GM12801 (cell line): ENCODE measurements around the gene PPP5C.

Source experiments
- TF ChIP-seq, protein P1 (sequence below): IDR thresholded peaks from one replicate; pipeline ENCODE4 v1.5.1; 2011; ENCODE audit warnings: control low read depth; ENCODE audit not compliant: insufficient read length; ENCODE audit errors: extremely low read depth

The PPP5C gene

DNA sequence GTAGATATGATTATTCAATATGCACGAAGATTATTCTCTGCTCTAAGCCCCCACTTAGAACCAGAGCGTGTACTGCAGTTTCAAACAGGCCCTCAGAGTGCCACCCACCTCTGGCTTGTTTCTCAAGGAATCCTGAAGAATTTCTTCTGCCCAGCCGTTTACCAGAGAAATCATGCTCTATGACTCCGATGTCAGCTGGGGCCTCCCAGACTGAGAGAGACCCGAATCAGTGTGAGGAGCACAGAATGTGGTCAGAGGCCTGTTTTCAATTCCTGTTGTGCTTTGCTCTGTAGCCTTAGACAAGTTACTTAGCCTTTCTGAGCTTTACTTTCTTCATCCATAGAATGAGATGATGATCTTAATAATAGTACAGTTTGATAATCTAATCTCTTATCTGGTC is 76.3 kb downstream of the PPP5C start:
- TF ChIP-seq, protein P1, sequence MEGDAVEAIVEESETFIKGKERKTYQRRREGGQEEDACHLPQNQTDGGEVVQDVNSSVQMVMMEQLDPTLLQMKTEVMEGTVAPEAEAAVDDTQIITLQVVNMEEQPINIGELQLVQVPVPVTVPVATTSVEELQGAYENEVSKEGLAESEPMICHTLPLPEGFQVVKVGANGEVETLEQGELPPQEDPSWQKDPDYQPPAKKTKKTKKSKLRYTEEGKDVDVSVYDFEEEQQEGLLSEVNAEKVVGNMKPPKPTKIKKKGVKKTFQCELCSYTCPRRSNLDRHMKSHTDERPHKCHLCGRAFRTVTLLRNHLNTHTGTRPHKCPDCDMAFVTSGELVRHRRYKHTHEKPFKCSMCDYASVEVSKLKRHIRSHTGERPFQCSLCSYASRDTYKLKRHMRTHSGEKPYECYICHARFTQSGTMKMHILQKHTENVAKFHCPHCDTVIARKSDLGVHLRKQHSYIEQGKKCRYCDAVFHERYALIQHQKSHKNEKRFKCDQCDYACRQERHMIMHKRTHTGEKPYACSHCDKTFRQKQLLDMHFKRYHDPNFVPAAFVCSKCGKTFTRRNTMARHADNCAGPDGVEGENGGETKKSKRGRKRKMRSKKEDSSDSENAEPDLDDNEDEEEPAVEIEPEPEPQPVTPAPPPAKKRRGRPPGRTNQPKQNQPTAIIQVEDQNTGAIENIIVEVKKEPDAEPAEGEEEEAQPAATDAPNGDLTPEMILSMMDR = no peak

DNA sequence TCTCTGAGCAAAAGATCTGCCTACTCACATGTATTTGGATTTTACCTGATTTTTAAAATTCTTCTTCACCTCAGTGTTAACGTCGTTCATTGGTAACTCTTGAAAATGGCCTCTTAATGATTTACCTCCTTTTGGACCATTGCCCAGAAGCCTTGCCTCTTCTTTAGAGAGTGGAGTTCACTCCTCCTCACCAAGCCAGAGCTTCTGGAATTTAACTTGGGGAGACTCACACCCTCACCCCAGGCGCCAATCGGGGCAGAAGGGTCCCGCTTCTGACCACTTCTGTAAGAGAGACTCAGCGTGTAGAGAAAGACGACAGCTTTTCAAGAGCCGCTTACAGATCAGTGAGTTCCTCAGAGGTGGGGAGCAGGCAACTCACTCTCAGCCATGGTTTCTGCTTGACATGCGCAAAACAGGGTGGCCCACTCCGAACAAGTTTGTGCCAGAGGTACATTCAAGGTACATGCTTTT is 79.2 kb downstream of the PPP5C start:
- TF ChIP-seq, protein P1 = no peak

DNA sequence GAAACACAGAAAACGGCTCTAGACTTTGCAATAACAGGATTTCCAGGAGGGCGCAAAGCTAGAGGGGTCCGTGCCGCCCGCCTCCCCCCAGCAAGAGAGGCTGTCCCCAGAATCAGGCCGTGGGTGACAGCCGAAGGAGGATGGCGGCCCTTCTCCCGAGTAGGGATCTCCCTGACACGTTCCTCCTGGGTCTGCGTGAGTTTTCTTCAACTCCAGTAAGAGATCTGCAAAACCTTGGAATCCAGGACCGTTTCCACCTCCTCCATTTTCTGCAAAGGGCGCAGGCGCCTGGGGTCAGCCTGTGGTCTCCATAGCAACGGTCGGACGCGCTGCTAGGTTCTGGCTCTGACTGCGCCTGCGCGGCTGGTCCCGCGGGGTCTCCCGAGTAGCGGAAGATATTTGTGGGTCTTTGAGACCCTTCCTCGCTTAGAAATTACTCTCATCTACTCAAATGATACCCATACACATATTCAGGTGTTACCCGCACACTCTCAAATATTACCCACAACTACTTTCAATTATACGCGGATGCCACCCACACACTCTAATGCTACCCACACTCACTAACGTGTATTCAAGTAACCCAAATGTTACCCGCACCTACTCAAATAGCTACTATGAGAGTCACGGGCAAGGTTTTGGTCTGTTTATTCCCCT is 79.7 kb downstream of the PPP5C start:
- TF ChIP-seq, protein P1 = no peak

DNA sequence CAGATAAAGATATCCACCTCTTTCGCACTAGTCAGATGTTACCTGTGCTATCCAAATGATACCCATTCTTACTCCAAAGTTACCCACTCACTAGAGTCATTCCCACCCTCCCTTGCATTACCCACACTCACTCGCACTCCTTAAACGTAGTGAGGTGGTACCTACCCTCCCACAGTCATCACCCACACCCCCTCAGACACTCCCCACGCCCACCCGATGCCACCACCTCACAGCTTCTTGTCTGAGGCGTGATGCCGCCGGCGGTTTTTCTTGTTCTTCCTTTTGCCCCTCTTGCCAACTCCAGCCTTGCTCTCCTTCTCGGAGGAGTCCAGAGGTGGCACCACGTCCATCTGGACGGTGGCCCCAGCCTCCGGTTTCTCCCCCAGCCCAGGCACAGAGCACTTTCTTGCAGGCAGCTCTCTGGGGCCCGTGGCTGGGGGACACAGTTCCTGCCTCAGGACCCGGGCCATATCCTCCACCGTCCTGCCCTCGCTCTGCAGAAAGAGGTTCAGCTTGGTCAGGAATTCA is 80.7 kb downstream of the PPP5C start:
- TF ChIP-seq, protein P1 = no peak

DNA sequence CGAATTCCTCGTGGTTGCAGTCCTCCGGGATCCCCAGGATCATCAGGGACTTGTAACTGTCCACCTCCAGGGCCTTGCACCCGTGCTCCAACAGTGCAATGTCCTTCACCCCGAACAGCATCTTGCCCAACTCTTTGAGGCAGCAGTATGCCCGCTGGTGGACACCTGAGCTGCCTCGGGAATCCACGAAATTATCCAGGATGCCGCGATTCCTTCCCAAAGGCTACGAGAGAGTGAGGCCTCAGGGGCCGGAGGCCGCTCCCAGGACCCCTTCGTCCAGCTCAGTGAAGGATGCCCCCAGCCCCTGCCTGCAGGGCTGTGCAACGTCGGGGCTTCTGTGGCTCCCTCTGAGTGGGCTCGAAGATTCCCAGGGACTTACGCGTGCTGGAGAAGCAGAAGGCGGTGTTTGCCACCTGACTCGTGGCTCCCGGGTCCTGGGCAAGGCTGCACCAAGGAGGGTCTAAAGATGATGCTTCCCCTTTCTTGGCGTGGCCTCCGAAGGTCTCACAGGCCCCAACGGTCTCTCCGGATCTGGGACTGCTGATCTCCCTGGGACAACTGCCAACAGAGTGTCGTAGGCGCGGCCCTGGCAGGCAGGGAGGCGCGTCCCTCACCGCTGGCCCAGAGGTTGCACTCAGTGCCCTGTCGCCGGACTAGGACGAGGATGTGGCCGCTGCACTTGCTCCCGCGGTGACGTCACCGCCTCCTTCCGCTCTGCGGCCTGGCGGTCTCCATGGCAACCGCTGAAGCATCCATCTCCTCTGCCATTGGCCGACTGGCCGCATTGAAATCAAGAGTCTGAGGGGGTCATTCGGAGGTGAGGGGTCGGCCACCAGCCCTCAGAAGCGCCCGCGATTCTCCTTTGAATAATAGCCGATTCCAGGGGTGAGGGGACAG is 81.6 kb downstream of the PPP5C start, which contains the start of gene PNMA8C:
PNMA8C (minus strand) TSS at position 698 of the 897 bp plus-strand sequence; CDS start at position 121, 577 bp downstream.
- TF ChIP-seq, protein P1 = no peak

DNA sequence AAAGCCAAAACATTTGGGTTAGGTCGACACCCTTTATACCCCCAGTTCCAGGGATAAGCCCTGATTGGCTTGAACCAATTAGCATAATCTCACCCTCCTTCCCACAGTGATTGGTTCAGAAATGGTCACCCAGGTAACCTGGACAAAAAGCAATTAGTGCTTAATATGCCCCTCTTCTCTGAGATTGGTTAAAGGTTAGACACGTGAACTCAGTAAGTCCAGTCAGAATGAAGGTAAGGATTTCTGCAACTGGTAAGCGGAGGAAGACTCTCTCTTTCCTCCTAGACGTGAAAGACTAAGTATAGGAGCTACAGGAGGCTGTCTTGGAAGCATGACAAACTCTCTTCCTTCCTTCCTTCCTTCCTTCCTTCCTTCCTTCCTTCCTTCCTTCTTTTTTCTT is 83.1 kb downstream of the PPP5C start:
- TF ChIP-seq, protein P1 = no peak

DNA sequence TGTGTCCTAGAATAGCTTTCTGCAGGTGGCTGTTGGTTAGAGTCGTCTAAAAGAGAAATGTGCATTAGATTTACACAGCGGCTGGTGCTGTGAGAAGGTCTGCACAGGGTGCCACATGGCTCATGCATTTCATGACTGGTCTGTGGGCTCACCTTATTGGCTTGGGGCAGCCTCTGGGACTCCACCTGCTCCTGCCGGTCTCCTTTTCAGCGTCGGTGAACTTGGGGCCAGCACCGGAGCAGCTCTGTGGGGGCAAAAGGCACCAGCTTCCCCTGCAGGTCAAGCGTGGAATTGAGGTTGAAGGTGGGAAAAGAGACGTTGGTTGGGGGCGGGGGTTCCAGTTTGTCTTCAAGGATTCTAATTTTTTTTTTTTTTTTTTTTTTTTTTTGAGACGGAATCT is 84.9 kb downstream of the PPP5C start:
- TF ChIP-seq, protein P1 = no peak
